B cell (primary cell): ENCODE data around the gene BAZ2B. TPM values are rescaled to one million over a fixed set of nuclear protein-coding genes. Genes with fewer than 3 reads are reported as not detected.
"Not testable (repeated sequence)": the region's sequence is repeated elsewhere in the genome, so short reads cannot be mapped to it uniquely, and the experiment has no call there.

ENCODE experiments used
- ATAC-seq: fragments of 200-7000 bp; cut with Tn5 transposase; one replicate; pipeline ENCODE4 v1.10.0; 2021; ENCODE audit warnings: low read depth, mild to moderate bottlenecking, moderate number of reproducible peaks, moderate library complexity
- CTCF ChIA-PET: fragments of 350-600 bp; sonication (Branson Sonifier 250); formaldehyde crosslinking; loops from one replicate; lab custom pipeline; 2021; ENCODE audit warnings: antibody characterized with exemption, inconsistent platforms; lab: Charles Lee
- POLR2A ChIA-PET: fragments of 350-600 bp; sonication (Branson Sonifier 250); formaldehyde crosslinking; loops from one replicate; lab custom pipeline; 2021; ENCODE audit warnings: antibody characterized with exemption; lab: Charles Lee
- DNase-seq: peaks from one replicate; pipeline ENCODE4 v3.0.0; 2013
- H2AFZ ChIP-seq: 2 replicates; pipeline ENCODE4 v1.6.1; 2012; ENCODE audit warnings: mild to moderate bottlenecking, low read depth, low read length; ENCODE audit not compliant: insufficient read depth, poor library complexity, severe bottlenecking
- H3K27ac ChIP-seq, 2 donors: 1 replicate in 1 of 2; 2 replicates in 1 of 2; pipeline ENCODE4 v1.5.1; 2012 to 2013; ENCODE audit warnings: low read length in 2 of 2, mild to moderate bottlenecking in 2 of 2, moderate library complexity in 1 of 2
- H3K27me3 ChIP-seq, 4 experiments: fragments of 200-600 bp in 1 of 4; sonication (generic) in 1 of 4; replicated peaks in 1 of 4; 1 replicate in 2 of 4; 2 replicates in 2 of 4; pipeline versions ENCODE4 v1.6.1 to v1.7.0; 2013 to 2016; ENCODE audit warnings: low read length in 3 of 4, mild to moderate bottlenecking in 2 of 4, mixed read lengths in 1 of 4, moderate library complexity in 1 of 4; ENCODE audit not compliant: insufficient read depth in 4 of 4, control insufficient read depth in 3 of 4; ENCODE audit errors: control extremely low read depth in 1 of 4
- H3K36me3 ChIP-seq, 2 experiments: replicated peaks in 1 of 2; 1 replicate in 1 of 2; 2 replicates in 1 of 2; pipeline versions ENCODE4 v1.6.1 to v1.7.1; 2013; ENCODE audit warnings: low read length in 1 of 2; ENCODE audit not compliant: insufficient read depth in 2 of 2, control insufficient read depth in 1 of 2; ENCODE audit errors: control extremely low read depth in 1 of 2, extremely low read depth in 1 of 2
- H3K4me1 ChIP-seq, 2 donors: fragments of 200-600 bp in 1 of 2; sonication (generic) in 1 of 2; 1 replicate in 1 of 2; 2 replicates in 1 of 2; pipeline versions ENCODE4 v1.5.1 to v1.6.1; 2013 to 2017; ENCODE audit warnings: low read length in 2 of 2; ENCODE audit not compliant: control insufficient read depth in 2 of 2, insufficient read depth in 2 of 2
- H3K4me2 ChIP-seq: replicated peaks from 2 replicates; pipeline ENCODE3; 2012; ENCODE audit warnings: mild to moderate bottlenecking, low read depth, low read length; ENCODE audit not compliant: poor library complexity, severe bottlenecking
- H3K4me3 ChIP-seq, 5 experiments: fragments of 200-600 bp in 1 of 5; sonication (generic) in 1 of 5; 1 replicate in 3 of 5; 2 replicates in 2 of 5; pipeline versions ENCODE4 v1.5.1 to v1.7.0; 2011 to 2016; ENCODE audit warnings: low read length in 4 of 5, mild to moderate bottlenecking in 4 of 5, low read depth in 2 of 5, control low read depth in 1 of 5, moderate library complexity in 1 of 5; ENCODE audit not compliant: insufficient read depth in 1 of 5; ENCODE audit errors: control extremely low read depth in 1 of 5, extremely low read depth in 1 of 5
- H3K79me2 ChIP-seq: fragments of 200-600 bp; sonication (generic); one replicate; pipeline ENCODE4 v1.6.0; 2016; ENCODE audit warnings: low read length; ENCODE audit not compliant: control insufficient read depth, insufficient read depth
- H3K9ac ChIP-seq: fragments of 200-600 bp; sonication (generic); 2 replicates; pipeline ENCODE4 v1.6.1; 2017; ENCODE audit warnings: mild to moderate bottlenecking, low read length, moderate library complexity
- H3K9me3 ChIP-seq, 3 donors: one replicate each; pipeline versions ENCODE4 v1.6.1 to v1.7.1; 2013; ENCODE audit warnings: low read length in 2 of 3; ENCODE audit not compliant: control insufficient read depth in 2 of 3, insufficient read depth in 1 of 3; ENCODE audit errors: control extremely low read depth in 1 of 3
- H4K20me1 ChIP-seq: 2 replicates; pipeline ENCODE4 v1.6.0; 2012; ENCODE audit warnings: mild to moderate bottlenecking, low read length; ENCODE audit not compliant: insufficient read depth, control insufficient read depth, poor library complexity, severe bottlenecking
- H3K27ac Mint-ChIP-seq: one replicate; pipeline ENCODE4 v1.8.0; 2021; ENCODE audit warnings: mixed read lengths
- H3K27me3 Mint-ChIP-seq: one replicate; pipeline ENCODE4 v1.8.0; 2021; ENCODE audit warnings: mixed read lengths
- H3K4me1 Mint-ChIP-seq: one replicate; pipeline ENCODE4 v1.8.0; 2021; ENCODE audit warnings: mixed read lengths
- H3K4me3 Mint-ChIP-seq: one replicate; pipeline ENCODE4 v1.8.0; 2021; ENCODE audit warnings: mixed read lengths
- H3K9me3 Mint-ChIP-seq: one replicate; pipeline ENCODE4 v1.8.0; 2022; ENCODE audit warnings: mixed read lengths; ENCODE audit not compliant: insufficient read depth
- CTCF ChIP-seq: fragments of 200-600 bp; IDR thresholded peaks from one replicate; pipeline ENCODE4 v1.8.0; 2022; ENCODE audit warnings: antibody characterized with exemption, mild to moderate bottlenecking
- EZH2 ChIP-seq: IDR thresholded peaks from 2 replicates; pipeline ENCODE4 v1.6.1; 2012; ENCODE audit warnings: borderline replicate concordance, low read depth, mild to moderate bottlenecking, moderate library complexity, low read length; ENCODE audit not compliant: insufficient read depth, poor library complexity, severe bottlenecking
- WGBS: methylation state at CpG from one replicate; pipeline ENCODE4 v1.1.5; 2013; ENCODE audit warnings: missing lambda C conversion rate; ENCODE audit not compliant: insufficient coverage; 5-methylcytosine and 5-hydroxymethylcytosine counted together
- intact Hi-C: fragments of 100-400 bp; cut with micrococcal nuclease; formaldehyde crosslinking; loops from one replicate; pipeline ENCODE4 v1.10.0; 2022
- polyA plus RNA-seq: library from polyadenylated mRNA; depleted of rRNA; stranded (reverse); fragments of >200 nt; gene quantifications from 2 replicates; pipeline ENCODE4 v1.2.3, GENCODE V29; 2012
- total RNA-seq, 2 donors: library from RNA; stranded (reverse); fragments of 120-200 nt in 1 of 2; gene quantifications; 1 replicate in 1 of 2; 2 replicates in 1 of 2; pipeline versions ENCODE4 v1.2.3 to v1.2.4, GENCODE V29; 2013 to 2022

The BAZ2B gene
- total and polyA plus RNA-seq, 2 donors (not counting 1 experiment from before 2014, with no cell fraction given): 8.6 to 42.3 TPM

GRCh38 chr2:159409116-159409800 is 207.1 kb downstream of the BAZ2B start:
- Histone ChIP-seq H3K27me3 (no peaks in the 10 kb centered on the region), H3K4me3 (no peak overlapping the region), H3K4me2 (no peak overlapping the region), H2AFZ (no peak overlapping the region), H3K36me3 (peaks cover 8 to 9% of the 10 kb centered on the region in 2 experiments), H3K4me1 (no peaks in the 10 kb centered on the region), H3K79me2 (no peaks in the 10 kb centered on the region), H4K20me1 (no peaks in the 10 kb centered on the region), H3K27ac (no peak overlapping the region), H3K9ac (no peak overlapping the region), H3K9me3 (no peaks in the 10 kb centered on the region)
- Mint-ChIP-seq H3K9me3 (peaks cover 2% of the 10 kb centered on the region), H3K27me3 (no peaks in the 10 kb centered on the region), H3K27ac (no peak overlapping the region), H3K4me1 (no peaks in the 10 kb centered on the region), H3K4me3 (no peak overlapping the region)
- CTCF ChIA-PET: no interaction called here
- DNase-seq: no peak
- no peak for TF ChIP-seq EZH2
- no peak for TF ChIP-seq CTCF
- intact Hi-C loops: no loop called here
- POLR2A ChIA-PET: no interaction called here
- ATAC-seq: no peak
- WGBS: no CpG with 5 or more reads among the region's 3 CpGs

GRCh38 chr2:159402790-159403189 is 213.6 kb downstream of the BAZ2B start:
- H3K4me3 ChIP-seq: no peak overlapping the region
- TF ChIP-seq CTCF: no peak
- TF ChIP-seq EZH2: no peak
- no peak overlapping the region for H3K27ac ChIP-seq
- H2AFZ ChIP-seq: no peak overlapping the region
- H3K36me3 ChIP-seq: peaks cover 7 to 12% of the 10 kb centered on the region in 2 experiments
- DNase-seq: no peak
- no peak for ATAC-seq
- H3K9me3 ChIP-seq: no peaks in the 10 kb centered on the region
- POLR2A ChIA-PET: no interaction called here
- intact Hi-C loops: no loop called here
- no peaks in the 10 kb centered on the region for H3K27me3 ChIP-seq
- no peak overlapping the region for H3K9ac ChIP-seq
- CTCF ChIA-PET: interaction anchor here (0.8 kb wide), 1 partner anchor 10 kb away, joined by 3 read pairs; no protein-coding TSS in a partner anchor
- no CpG with 5 or more reads among the region's 2 CpGs for WGBS
- no peaks in the 10 kb centered on the region for H4K20me1 ChIP-seq
- no peak overlapping the region for H3K4me2 ChIP-seq
- no peaks in the 10 kb centered on the region for H3K27me3 Mint-ChIP-seq
- H3K4me1 Mint-ChIP-seq: no peaks in the 10 kb centered on the region
- no peaks in the 10 kb centered on the region for H3K4me1 ChIP-seq
- no peak overlapping the region for H3K4me3 Mint-ChIP-seq
- peaks cover 2% of the 10 kb centered on the region for H3K9me3 Mint-ChIP-seq
- no peaks in the 10 kb centered on the region for H3K79me2 ChIP-seq
- H3K27ac Mint-ChIP-seq: no peak overlapping the region

GRCh38 chr2:159402160-159402559 is 214.2 kb downstream of the BAZ2B start:
- H4K20me1 ChIP-seq, H3K9me3 ChIP-seq, DNase-seq, H3K4me2 ChIP-seq, H3K27me3 Mint-ChIP-seq, POLR2A ChIA-PET, ATAC-seq, intact Hi-C loops, H3K4me3 ChIP-seq, H3K79me2 ChIP-seq, H3K4me3 Mint-ChIP-seq, H3K27ac Mint-ChIP-seq, H3K27ac ChIP-seq, H2AFZ ChIP-seq, H3K9me3 Mint-ChIP-seq, H3K4me1 Mint-ChIP-seq, H3K9ac ChIP-seq, H3K4me1 ChIP-seq, H3K27me3 ChIP-seq: not testable (repeated sequence)
- peaks cover 5 to 12% of the 10 kb centered on the region in 2 experiments for H3K36me3 ChIP-seq
- CTCF ChIA-PET: interaction anchor here (0.8 kb wide), 1 partner anchor 10 kb away, joined by 3 read pairs; no protein-coding TSS in a partner anchor
- no CpG with 5 or more reads among the region's 5 CpGs for WGBS
